NCI-H1436 treated with DMSO at 0.1 percent for 48 hours (cell line): ENCODE data around the gene SARDH.
"Not testable (repeated sequence)": the region's sequence is repeated elsewhere in the genome, so short reads cannot be mapped to it uniquely, and the experiment has no call there.

Experiments used
- DNase-seq: peaks from one replicate; lab custom pipeline; 2025; lab: John Stamatoyannopoulos, UW

SARDH gene

GRCh38 chr9:133759146-133759900 is 21.2 kb upstream of the SARDH start:
- DNase-seq = no peak

- DNase-seq = no peak
Observed at GRCh38 chr9:133758228-133758627, 20.1 kb upstream of the SARDH start.

GRCh38 chr9:133754688-133755227 is 16.6 kb upstream of the SARDH start:
- no peak for DNase-seq

- DNase-seq = no peak
Observed at GRCh38 chr9:133754187-133754586, 16.0 kb upstream of the SARDH start.

GRCh38 chr9:133752739-133753446 is 14.7 kb upstream of the SARDH start:
- no peak for DNase-seq

GRCh38 chr9:133750982-133751649 is 13.0 kb upstream of the SARDH start:
- no peak for DNase-seq

GRCh38 chr9:133747309-133747708 is 9.2 kb upstream of the SARDH start:
- no peak for DNase-seq

- not testable (repeated sequence) for DNase-seq
Observed at GRCh38 chr9:133744528-133744927, 6.4 kb upstream of the SARDH start.

GRCh38 chr9:133742849-133743444 is 4.8 kb upstream of the SARDH start:
- peak; percentile 40 for DNase-seq

GRCh38 chr9:133742251-133742650 is 4.1 kb upstream of the SARDH start:
- DNase-seq = no peak

- no peak for DNase-seq
Observed at GRCh38 chr9:133741716-133742115, 3.6 kb upstream of the SARDH start.

GRCh38 chr9:133740911-133741310 is 2.8 kb upstream of the SARDH start:
- DNase-seq = no peak

GRCh38 chr9:133739408-133740280 is 1.5 kb upstream of the SARDH start:
- DNase-seq = no peak

- no peak for DNase-seq
Observed at GRCh38 chr9:133738640-133739225, 581 bp upstream of the SARDH start.

GRCh38 chr9:133737071-133737773 is 930 bp downstream of the SARDH start:
- no peak for DNase-seq

- no peak for DNase-seq
Observed at GRCh38 chr9:133735931-133736330, 2.2 kb downstream of the SARDH start.

GRCh38 chr9:133735415-133735775 is 2.8 kb downstream of the SARDH start:
- no peak for DNase-seq

- DNase-seq = no peak
Observed at GRCh38 chr9:133734590-133735414, 3.4 kb downstream of the SARDH start.

GRCh38 chr9:133733796-133734533 is 4.2 kb downstream of the SARDH start:
- DNase-seq = no peak
